Naive thymus-derived CD8-positive, alpha-beta T cell (primary cell): Measurements from ENCODE around the gene LINGO1. TPM values are rescaled to one million over a fixed set of nuclear protein-coding genes. Genes with fewer than 3 reads are reported as not detected.

Source experiments
- ATAC-seq, 2 donors: fragments of 150-1000 bp; cut with Tn5 transposase in 1 of 2; sonication (Bioruptor Pico), chemical (Tn5 transposase) in 1 of 2; 1 replicate in 1 of 2; 2 replicates in 1 of 2; pipeline ENCODE4 v1.10.0; 2021; ENCODE audit warnings: mild to moderate bottlenecking in 2 of 2, moderate library complexity in 2 of 2
- POLR2A ChIA-PET: fragments of 350-600 bp; sonication (Branson Sonifier 250); formaldehyde crosslinking; loops from one replicate; lab custom pipeline; 2021; ENCODE audit warnings: antibody characterized with exemption; lab: Charles Lee
- DNase-seq, 10 donors: peaks; one replicate each; pipeline versions ENCODE4 v3.0.0 to v3.0.0-alpha.2; 2020 to 2022
- H3K27ac Mint-ChIP-seq, 10 donors: one replicate each; pipeline ENCODE4 v1.8.0; 2020 to 2022; ENCODE audit warnings: mild to moderate bottlenecking in 10 of 10, mixed read lengths in 10 of 10, moderate library complexity in 4 of 10, inconsistent platforms in 1 of 10
- H3K27me3 Mint-ChIP-seq, 5 donors: one replicate each; pipeline ENCODE4 v1.8.0; 2021 to 2022; ENCODE audit warnings: mixed read lengths in 5 of 5
- H3K36me3 Mint-ChIP-seq, 3 donors: one replicate each; pipeline ENCODE4 v1.8.0; 2020 to 2022; ENCODE audit warnings: mixed read lengths in 3 of 3, mild to moderate bottlenecking in 2 of 3, inconsistent platforms in 1 of 3
- H3K4me1 Mint-ChIP-seq, 4 donors: one replicate each; pipeline ENCODE4 v1.8.0; 2021 to 2022; ENCODE audit warnings: mixed read lengths in 4 of 4
- H3K4me3 Mint-ChIP-seq, 10 donors: one replicate each; pipeline ENCODE4 v1.8.0; 2020 to 2022; ENCODE audit warnings: mild to moderate bottlenecking in 10 of 10, mixed read lengths in 10 of 10, moderate library complexity in 6 of 10, inconsistent platforms in 1 of 10
- H3K9me3 Mint-ChIP-seq, 9 donors: one replicate each; pipeline ENCODE4 v1.8.0; 2020 to 2022; ENCODE audit warnings: mixed read lengths in 9 of 9, mild to moderate bottlenecking in 3 of 9, inconsistent platforms in 1 of 9, moderate library complexity in 1 of 9
- polyA plus RNA-seq, 3 donors: library from polyadenylated mRNA; unstranded; fragments of 300-500 nt; fragmentation: Illumina TruSeq; gene quantifications; one replicate each; pipeline ENCODE4 v1.2.3, GENCODE V29; 2021
- total RNA-seq, 8 experiments: library from RNA in 2 of 8; stranded (reverse) in 2 of 8; gene quantifications; one replicate each; pipeline ENCODE4 v1.2.3 and lab custom pipeline; 2021 to 2026

The LINGO1 gene
- total and polyA plus RNA-seq, 5 experiments from 2014 or later = not detected

DNA sequence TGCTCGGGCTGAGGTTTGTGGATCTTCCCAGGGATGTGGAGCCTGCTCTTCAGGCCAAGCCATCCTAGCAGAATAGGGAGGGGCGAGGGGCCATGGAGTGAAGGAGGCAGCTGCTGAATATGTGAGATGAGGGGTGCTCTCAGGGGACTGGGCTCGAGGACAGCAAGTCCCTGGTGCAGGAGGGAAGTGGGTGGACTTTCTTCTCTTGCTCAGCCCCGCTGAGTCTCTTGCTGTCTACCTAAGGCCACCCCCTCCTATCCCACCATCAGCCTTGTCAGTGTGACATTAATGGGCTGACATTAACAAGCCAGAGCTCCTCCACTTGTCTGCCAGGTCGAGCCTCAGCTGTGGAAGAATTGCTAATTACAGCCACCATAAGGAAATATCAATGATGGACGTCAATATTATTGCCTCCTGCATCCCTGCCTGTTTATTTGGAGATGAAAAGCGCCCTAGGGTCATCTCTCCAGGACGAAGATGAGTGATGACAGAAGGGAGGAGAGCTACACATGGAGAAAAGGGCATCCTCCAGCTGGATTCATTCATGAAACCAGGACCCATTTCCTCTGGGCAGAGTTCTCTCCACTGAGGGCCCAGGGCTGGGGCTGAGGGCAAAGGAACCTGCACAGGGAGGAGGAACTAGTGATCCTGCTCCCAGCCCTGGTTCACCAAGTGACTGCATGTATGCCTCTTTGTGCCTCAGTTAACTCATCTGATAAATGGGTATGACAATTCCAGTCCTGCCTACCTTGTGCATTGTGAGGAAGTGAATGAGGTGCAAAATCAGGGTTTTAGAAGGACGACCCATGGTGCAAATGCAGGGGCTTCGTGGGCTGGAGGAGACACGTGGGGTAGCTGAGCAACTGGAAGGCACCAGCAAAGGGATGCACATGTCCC lies 34.9 kb upstream of the LINGO1 start:
- H3K4me1 Mint-ChIP-seq = no peaks in the 10 kb centered on the region
- no peaks in the 10 kb centered on the region for H3K9me3 Mint-ChIP-seq
- H3K27ac Mint-ChIP-seq = peak overlapping the region in 1 of 10 donors; percentile 27
- H3K36me3 Mint-ChIP-seq = no peaks in the 10 kb centered on the region
- POLR2A ChIA-PET = no interaction called here
- ATAC-seq = no peak
- H3K27me3 Mint-ChIP-seq = peaks cover 6 to 22% (median 12%) of the 10 kb centered on the region in 5 donors
- H3K4me3 Mint-ChIP-seq = peak overlapping the region in 1 of 10 donors; percentile 56
- no peak for DNase-seq

- Mint-ChIP-seq H3K4me3 (no peak overlapping the region), H3K27me3 (peaks cover 6 to 22% (median 12%) of the 10 kb centered on the region in 5 donors), H3K4me1 (no peaks in the 10 kb centered on the region), H3K36me3 (no peaks in the 10 kb centered on the region), H3K27ac (no peak overlapping the region), H3K9me3 (no peaks in the 10 kb centered on the region)
- DNase-seq (no peak), ATAC-seq (no peak)
- POLR2A ChIA-PET = no interaction called here
These were observed 33.6 kb upstream of the LINGO1 start for GRCh38 chr15:77666296-77666660.

- no peak overlapping the region for H3K27ac Mint-ChIP-seq
- H3K9me3 Mint-ChIP-seq = no peaks in the 10 kb centered on the region
These were observed 33.0 kb upstream of the LINGO1 start for GRCh38 chr15:77665530-77666295.

DNA sequence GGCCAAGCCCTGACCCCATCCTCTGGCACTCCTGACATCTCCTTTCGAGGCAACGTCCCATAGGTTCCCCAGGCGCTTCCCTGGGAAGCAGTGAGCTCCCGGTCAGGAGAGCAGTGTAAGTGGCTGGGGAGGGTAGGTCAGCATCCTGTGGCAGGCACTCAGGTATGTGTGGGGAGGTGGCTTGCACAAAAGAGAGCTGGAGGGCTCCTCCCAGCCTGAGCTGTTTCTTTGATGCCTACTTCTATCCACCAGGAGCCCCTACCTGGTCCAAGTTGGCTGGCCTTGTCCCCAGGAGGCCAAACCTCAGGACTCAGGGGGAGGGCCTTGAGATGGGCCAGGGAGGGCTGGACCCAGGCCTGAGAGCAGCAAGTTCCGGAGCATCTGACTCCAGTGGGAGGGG lies 31.7 kb upstream of the LINGO1 start:
- Mint-ChIP-seq H3K27ac (no peak overlapping the region), H3K27me3 (peaks cover 5 to 24% (median 11%) of the 10 kb centered on the region in 5 donors), H3K4me3 (no peak overlapping the region), H3K9me3 (no peaks in the 10 kb centered on the region), H3K4me1 (no peaks in the 10 kb centered on the region), H3K36me3 (no peaks in the 10 kb centered on the region)
- no peak for ATAC-seq
- POLR2A ChIA-PET = no interaction called here
- DNase-seq = no peak

More at GRCh38 chr15:77665530-77666295, 33.0 kb upstream of the LINGO1 start:
- no peaks in the 10 kb centered on the region for H3K4me1 Mint-ChIP-seq
- POLR2A ChIA-PET = no interaction called here
- peaks cover 6 to 26% (median 13%) of the 10 kb centered on the region in 5 donors for H3K27me3 Mint-ChIP-seq
- DNase-seq = no peak
- H3K4me3 Mint-ChIP-seq = no peak overlapping the region
- no peak for ATAC-seq
- no peaks in the 10 kb centered on the region for H3K36me3 Mint-ChIP-seq

GRCh38 chr15:77663256-77663655 lies 30.5 kb upstream of the LINGO1 start:
- ATAC-seq = no peak
- no peaks in the 10 kb centered on the region for H3K9me3 Mint-ChIP-seq
- no peaks in the 10 kb centered on the region for H3K4me1 Mint-ChIP-seq
- no peaks in the 10 kb centered on the region for H3K36me3 Mint-ChIP-seq
- DNase-seq = no peak
- POLR2A ChIA-PET = no interaction called here
- no peak overlapping the region for H3K27ac Mint-ChIP-seq
- H3K4me3 Mint-ChIP-seq = no peak overlapping the region
- H3K27me3 Mint-ChIP-seq = peaks cover 7 to 27% (median 15%) of the 10 kb centered on the region in 5 donors

DNA sequence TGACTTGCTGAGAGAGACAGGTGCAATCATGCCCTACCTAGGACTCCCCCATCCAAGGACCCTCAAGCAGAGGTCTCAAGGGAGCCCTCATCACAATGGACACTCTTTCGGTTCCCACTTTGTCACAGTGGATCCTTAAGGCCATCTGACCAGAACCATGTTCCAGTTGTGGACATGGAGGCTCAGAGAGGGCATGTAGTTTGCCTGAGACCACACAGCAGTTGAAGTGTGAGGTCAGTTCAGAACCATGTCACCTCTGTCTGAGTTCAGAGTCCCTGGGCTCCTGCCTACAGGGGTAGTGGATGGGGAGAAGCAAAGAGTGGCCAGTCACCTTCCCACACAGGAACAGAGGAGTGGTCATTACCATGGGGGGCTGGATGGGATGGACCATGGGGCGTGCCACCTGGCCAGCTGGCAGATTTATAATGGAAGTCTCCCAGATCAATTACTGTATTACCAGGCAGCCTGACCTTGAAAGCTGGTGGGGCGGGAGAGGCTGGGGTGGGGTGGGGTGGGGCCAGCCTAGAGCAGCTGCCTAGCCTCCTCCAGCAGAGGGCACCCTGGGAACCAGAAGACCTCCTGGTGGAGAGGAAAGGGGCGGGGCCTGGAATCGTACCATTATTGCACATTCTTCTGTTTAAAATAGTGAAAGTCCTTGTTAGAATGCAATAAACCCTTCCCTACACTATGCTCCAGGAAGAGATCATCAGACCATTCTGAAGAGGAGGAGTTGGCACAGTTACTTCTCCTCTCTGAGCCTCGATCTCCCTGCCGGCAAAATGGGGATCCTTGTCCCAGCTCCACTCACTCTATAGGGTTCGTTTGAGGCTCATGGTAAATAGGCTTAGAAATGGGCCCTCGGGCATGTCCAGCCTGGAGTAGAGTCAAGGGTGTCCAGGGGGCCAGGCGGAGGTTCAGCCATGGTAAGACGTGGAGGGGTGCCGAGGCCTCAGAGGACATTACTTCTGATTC lies 26.9 kb upstream of the LINGO1 start:
- POLR2A ChIA-PET = no interaction called here
- peaks cover 7 to 27% (median 25%) of the 10 kb centered on the region in 5 donors for H3K27me3 Mint-ChIP-seq
- H3K4me1 Mint-ChIP-seq = no peaks in the 10 kb centered on the region
- no peak overlapping the region for H3K4me3 Mint-ChIP-seq
- no peak overlapping the region for H3K27ac Mint-ChIP-seq
- DNase-seq (no peak), ATAC-seq (no peak)
- no peaks in the 10 kb centered on the region for H3K36me3 Mint-ChIP-seq
- H3K9me3 Mint-ChIP-seq = no peaks in the 10 kb centered on the region

DNA sequence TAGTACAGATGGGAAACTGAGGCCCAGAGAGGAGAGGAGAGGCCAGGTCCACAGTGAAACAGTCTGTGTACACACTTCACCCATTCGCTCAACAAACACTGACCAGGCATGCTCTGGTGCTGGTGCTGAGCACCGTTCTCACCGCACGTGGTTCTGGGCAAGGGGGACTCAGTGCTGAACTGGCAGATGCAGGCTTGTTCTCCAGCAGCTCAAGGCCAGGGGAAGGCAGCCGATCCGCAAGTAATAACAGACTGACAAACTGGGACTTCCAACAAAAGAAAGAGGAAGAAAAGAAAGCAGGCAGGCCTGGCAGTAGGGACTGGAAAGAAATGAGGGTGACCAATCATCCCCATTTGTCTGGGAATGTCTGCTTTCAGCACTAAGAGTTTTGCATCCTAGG lies 25.6 kb upstream of the LINGO1 start:
- H3K4me1 Mint-ChIP-seq = no peaks in the 10 kb centered on the region
- POLR2A ChIA-PET = no interaction called here

DNA sequence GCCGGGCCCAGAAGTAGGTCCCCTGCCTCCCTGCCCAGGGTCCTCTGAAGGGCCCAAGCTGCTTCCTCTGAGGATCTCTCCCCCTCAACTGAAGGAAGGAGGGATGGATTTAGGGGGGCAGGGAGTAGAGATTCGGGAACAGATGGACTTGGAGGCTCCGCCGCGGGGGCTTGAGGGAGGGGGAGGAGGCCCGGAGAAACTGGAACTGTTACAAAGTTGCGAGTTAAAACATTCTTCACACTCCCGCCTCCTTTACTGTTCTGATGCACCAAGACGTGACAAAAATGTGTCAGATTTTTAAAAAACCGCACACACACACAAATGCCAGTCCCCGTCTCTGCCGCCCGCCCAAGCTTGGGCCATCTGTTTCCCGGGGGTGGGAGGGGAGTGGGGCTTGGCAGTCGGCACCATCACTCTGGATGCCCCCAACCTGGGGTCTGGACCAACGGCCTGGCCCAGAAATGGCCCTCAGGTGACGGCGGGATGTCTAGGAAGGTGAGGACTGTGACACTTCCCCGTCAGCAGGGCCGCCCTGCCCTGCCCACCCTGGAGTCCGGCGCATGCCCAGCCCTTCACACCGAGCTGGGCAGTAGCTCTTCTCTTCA lies 25.0 kb upstream of the LINGO1 start:
- Mint-ChIP-seq H3K27ac (no peak overlapping the region), H3K4me3 (no peak overlapping the region), H3K36me3 (no peaks in the 10 kb centered on the region), H3K9me3 (peaks cover 0 to 5% (median 0%) of the 10 kb centered on the region in 9 donors), H3K4me1 (no peaks in the 10 kb centered on the region), H3K27me3 (peaks cover 9 to 35% (median 27%) of the 10 kb centered on the region in 5 donors)
- POLR2A ChIA-PET = no interaction called here
- DNase-seq (no peak), ATAC-seq (no peak)

More for the DNA sequence above, 25.6 kb upstream of the LINGO1 start:
- Mint-ChIP-seq H3K9me3 (peaks cover 0 to 5% (median 0%) of the 10 kb centered on the region in 9 donors), H3K27me3 (peaks cover 9 to 34% (median 27%) of the 10 kb centered on the region in 5 donors), H3K36me3 (no peaks in the 10 kb centered on the region), H3K27ac (no peak overlapping the region), H3K4me3 (no peak overlapping the region)
- ATAC-seq = no peak
- DNase-seq = no peak

DNA sequence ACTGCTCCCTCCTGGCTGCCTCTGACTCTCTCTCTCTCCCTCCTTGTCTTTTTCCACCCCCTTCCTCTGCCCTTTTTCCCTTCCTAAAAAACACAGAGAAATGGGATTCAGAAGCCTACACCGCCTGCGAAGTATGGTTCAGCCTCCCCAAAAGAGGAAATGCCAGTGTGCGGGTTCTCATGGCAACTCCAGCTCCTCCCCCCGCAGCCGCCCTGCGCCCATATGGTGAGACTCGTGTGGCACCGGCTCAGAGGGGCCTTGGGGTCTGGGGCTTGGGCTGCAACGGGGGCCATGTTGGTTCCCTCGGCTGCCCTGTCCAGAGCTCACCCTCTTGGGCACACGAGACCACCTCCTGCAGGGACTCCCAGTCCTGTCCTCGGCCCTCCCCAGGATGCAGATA lies 23.6 kb upstream of the LINGO1 start:
- POLR2A ChIA-PET = no interaction called here

GRCh38 chr15:77654975-77655374 lies 22.3 kb upstream of the LINGO1 start:
- Mint-ChIP-seq H3K27ac (no peak overlapping the region), H3K4me3 (no peak overlapping the region), H3K36me3 (no peaks in the 10 kb centered on the region), H3K27me3 (peaks cover 9 to 42% (median 24%) of the 10 kb centered on the region in 5 donors), H3K9me3 (peaks cover 0 to 5% (median 0%) of the 10 kb centered on the region in 9 donors), H3K4me1 (no peaks in the 10 kb centered on the region)
- POLR2A ChIA-PET = no interaction called here
- DNase-seq (no peak), ATAC-seq (no peak)

More for the DNA sequence above, 23.6 kb upstream of the LINGO1 start:
- H3K9me3 Mint-ChIP-seq = peaks cover 0 to 5% (median 0%) of the 10 kb centered on the region in 9 donors
- DNase-seq (no peak), ATAC-seq (no peak)
- no peaks in the 10 kb centered on the region for H3K4me1 Mint-ChIP-seq
- no peak overlapping the region for H3K27ac Mint-ChIP-seq
- no peaks in the 10 kb centered on the region for H3K36me3 Mint-ChIP-seq
- H3K27me3 Mint-ChIP-seq = peaks cover 9 to 42% (median 29%) of the 10 kb centered on the region in 5 donors
- no peak overlapping the region for H3K4me3 Mint-ChIP-seq

DNA sequence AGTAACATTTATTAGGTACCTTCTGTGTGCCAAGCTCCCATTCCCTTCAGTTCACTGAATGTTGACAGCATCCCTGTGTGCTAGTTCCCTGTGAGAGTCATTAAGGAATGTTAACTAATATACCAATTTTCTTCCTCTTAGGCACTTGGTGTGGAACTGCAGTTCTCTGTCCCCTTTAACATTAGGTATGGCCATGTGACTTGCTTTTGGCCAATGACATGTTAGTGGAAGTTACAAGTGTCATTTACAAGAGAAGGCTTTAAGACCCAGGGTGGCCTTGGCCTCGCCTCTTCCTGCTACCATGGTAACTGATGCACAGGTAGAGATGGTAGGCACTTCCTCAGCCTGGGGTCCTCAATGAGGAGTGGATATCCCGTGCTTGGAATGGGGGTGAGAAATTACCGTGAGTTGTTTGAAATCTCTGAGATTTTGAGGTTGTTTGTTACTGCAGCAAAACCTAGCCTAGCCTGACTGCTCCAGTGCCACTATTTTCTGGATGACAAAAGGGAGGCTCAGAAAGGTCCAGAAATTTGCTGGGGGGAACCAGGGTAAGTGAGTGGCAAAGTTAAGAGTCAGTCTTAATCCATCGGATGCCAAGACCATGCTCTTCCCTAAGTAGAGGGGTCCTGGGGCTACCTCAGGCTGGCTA lies 21.2 kb upstream of the LINGO1 start:
- no peaks in the 10 kb centered on the region for H3K36me3 Mint-ChIP-seq
- H3K4me1 Mint-ChIP-seq = no peaks in the 10 kb centered on the region
- no peak for ATAC-seq
- POLR2A ChIA-PET = no interaction called here
- no peak overlapping the region for H3K27ac Mint-ChIP-seq
- peaks cover 0 to 5% (median 0%) of the 10 kb centered on the region in 9 donors for H3K9me3 Mint-ChIP-seq
- no peak overlapping the region for H3K4me3 Mint-ChIP-seq
- no peak for DNase-seq
- peaks cover 9 to 49% (median 23%) of the 10 kb centered on the region in 5 donors for H3K27me3 Mint-ChIP-seq
